GM21423 (cell line): ENCODE data around the gene EVC2.

Experiments
- ATAC-seq: cut with Tn5 transposase; IDR thresholded peaks from one replicate; pipeline ENCODE4 v1.9.1; 2021; ENCODE audit warnings: mild to moderate bottlenecking, moderate library complexity; ENCODE audit not compliant: unreplicated experiment

The EVC2 gene

DNA sequence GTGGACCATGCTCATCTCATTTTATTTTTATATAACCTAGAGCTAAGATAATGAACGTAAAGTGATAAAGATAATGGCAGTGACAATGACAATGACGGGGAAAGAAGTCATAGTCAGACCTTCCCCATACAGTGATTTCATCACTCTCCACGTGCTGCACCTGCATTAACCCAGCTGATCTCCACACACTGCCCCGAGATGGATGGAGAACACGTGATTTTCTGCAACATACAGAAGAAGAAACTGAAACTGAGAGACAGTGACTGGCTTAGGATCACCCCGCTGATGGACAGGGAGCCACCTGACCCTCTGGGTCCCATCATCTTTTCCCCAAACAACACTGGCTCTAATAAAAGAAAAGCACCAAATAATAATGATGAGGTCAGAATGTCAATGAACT is 22.0 kb downstream of the EVC2 start:
- ATAC-seq: no peak

DNA sequence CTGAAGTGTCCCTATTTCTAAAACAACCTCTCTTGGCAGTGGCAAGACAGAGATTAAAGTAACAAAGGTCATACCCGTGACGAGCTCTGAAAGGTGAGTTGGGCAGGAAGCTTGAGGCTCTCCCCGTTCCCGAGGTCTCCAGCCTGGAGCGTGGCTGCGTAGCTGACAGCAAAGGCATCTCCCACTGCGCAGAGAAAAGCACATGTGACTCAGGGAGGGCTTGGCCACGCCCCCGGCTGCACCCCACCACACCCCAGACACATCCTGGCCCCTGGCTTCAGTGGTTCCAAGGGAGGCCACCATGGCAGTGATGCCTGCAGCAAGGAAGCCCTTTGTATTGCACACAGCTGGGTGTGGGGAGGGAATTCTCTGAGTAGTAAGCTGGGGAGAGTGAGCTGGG is 23.1 kb downstream of the EVC2 start:
- no peak for ATAC-seq

DNA sequence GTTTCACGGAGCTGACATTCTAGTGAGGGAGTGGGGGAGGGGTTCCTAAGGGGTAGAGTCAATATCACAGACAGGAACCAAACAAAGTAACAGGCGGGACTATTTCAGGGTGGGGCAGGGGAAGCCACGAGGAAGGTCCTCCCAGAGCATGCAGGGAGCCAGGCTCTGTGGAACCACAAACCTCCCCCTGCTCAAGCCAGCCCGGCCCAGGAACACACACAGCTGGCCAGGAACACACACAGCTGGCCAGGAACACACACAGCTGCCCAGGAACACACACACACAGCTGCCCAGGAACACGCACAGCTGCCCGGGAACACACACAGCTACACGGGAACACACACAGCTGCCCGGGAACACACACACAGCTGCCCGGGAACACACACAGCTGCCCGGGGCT is 24.8 kb downstream of the EVC2 start:
- ATAC-seq: no peak

DNA sequence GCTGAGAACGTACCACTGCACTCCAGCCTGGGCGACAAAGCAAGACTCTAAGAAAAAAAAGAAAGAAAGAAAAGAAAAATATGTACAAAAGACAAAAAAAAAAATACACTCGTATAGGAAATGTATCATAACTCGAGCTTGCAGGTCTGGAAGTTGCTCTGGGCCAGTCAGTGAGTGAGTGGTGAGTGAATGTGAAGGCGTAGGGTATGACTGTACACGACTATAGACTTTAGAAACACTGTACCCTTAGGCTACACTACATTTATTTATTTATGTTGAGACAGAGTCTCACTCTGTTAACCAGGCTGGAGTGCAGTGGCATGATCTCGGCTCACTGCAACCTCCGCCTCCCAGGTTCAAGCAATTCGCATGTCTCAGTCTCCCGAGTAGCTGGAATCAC is 29.4 kb downstream of the EVC2 start:
- no peak for ATAC-seq

DNA sequence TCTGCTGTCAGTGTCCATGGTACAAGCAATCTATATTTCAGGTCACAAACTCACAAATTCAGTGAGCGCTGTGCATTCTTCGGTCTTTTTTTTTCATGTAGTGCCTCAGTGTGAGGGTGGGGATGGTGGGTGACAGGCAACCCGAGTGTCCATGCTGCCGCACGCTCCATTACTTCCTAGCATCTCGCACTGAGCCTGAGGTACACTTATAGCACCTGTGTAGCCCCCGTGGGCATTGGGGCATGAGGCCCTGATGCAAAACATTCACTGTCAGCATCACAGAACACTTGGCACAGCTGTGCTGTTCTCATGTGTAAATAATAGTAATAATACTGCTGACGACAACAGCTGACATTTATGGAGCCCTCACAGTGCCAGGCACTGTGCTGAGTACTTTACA is 31.6 kb downstream of the EVC2 start:
- ATAC-seq: no peak

DNA sequence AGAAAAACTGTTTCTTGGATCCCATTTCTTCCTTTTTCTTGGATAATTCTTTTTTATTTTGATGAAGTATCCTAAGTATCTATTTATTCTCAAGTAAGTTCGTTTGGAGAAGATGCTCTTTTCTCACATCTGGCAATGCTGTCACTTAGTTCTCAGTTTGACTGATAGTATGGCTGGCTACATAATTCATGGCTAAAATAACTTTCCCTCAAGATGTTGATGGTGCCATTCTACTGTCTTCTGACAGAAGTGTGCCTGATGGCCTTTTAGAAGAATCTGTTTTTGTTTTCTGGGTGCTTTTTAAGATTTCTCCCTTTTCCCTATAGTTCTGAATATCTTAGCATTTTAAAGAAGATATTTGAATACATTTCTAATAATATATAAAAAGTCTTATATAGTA is 41.6 kb downstream of the EVC2 start:
- no peak for ATAC-seq

DNA sequence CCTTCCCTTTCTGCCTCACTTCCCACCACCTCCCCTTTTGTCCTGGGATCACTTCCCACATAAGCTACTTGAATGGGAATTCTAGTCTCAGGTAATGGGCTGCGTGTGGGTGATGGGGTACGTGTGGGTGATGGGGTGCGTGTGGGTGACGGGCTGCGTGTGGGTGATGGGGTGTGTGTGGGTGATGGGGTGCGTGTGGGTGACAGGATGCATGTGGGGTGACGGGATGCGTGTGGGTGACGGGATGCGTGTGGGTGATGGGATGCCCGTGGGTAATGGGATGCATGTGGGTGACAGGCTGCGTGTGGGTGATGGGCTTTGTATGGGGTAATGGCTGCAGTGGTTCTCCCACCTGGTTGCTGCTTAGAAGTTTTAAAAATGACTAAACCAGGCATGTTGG is 43.6 kb downstream of the EVC2 start:
- ATAC-seq: no peak

DNA sequence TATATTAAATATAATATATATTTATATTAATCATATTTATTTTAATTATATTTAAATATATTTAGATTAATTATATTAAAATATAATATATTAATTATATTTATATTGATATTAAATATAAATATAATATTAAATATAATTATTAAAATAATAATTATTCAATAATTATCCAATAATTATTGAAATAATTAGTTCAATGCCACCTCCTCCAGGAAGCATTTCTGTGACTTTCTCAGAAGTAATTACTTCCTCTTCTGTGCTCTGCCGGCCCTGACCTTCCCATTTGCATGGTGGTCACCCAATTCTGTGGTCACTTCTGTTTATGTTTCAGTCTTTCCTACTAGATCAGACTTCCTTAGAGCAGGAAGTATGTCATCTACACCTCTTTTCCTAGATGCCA is 45.8 kb downstream of the EVC2 start:
- no peak for ATAC-seq

DNA sequence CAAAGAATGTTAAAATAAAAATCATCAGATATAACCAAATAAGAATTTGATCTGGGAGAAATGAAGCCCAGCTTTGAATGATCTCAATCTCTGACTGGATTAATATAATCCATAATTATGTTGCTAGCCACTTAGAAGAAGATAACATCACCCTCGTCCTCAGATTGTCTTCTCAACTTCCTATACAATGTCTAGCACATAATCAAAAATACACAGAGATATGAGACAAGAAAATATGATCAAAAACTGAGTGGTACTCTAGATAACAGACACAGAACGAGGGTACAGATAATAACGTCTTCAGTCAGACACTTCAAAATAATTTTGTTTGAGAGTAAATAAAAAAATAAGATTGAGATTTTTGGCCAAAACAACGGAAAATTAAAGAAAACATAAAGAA is 47.1 kb downstream of the EVC2 start:
- ATAC-seq: no peak

DNA sequence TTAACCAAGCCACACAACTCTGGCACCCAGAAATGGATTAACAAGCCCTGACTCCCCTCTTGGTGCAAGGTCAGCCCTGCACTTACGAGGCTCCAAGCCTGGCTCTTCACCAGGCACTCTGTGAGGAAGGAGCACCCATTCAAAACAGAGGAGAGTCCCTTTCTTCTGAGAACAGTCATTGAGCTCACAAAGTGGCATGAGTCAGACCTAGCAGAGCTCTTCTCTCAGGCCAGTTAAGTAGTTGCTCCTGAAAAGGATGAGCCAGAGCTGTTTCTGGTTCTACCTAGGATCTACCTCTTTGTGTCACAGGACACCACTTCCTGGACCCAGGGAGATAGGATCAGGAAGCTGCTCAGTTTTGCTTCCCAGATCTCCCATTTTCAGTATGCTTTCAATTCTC is 48.2 kb downstream of the EVC2 start:
- ATAC-seq: no peak

DNA sequence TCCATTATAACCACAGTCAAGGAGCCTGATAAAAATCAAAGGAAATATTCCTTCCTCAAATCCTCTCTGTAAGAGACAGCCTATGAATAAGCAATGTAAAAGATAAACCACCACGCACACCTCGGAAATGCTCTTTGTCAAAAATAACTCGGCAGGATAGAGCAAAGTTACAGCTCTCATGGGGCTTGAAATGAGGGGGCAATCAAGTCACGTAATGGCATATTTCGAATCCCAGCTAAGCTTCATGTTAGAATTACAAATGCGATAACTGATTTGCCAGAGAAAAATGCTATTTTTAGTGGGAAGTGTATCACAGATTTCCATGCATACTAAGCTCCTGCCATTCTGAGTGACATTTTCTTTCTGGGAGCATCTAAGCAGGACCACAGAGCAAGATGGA is 49.4 kb downstream of the EVC2 start:
- no peak for ATAC-seq

DNA sequence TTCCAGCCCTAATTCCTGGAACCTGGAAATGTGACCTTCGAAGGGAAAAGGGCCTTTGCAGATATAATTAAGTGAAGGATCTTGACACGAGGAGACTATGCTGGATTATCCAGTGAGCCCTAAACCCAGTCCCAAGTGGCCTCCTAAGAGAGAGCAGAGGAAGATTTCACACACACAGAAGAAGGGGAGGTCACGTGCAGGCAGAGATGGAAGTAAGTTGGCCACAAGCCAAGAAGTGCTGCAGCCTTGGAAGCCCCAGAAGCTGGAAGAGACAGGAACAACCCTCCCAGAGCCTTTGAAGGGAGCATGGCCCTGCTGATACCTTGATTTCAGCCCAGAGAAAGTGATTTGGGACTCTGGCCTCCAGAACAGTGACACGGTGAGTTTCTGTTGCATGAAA is 51.9 kb downstream of the EVC2 start:
- ATAC-seq: no peak

DNA sequence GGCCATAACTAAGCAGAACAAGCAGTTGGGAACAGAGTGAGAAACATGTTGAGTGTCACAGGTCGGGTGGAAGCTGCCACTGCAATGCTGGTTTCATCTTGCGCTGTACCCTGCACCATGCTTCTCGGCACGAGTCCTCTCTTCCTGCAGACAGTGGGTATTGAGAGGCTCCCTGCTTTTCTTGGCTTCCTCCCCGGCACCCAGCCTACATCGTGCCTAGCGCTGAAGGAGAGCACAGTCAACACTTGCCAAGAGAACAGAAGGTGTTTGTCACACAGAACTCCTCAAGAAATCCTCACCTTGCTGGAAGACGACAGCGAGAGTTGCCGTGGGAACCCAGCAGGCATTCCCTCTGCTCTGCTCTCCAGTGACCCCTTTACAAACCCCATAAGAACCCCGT is 53.6 kb downstream of the EVC2 start:
- no peak for ATAC-seq

DNA sequence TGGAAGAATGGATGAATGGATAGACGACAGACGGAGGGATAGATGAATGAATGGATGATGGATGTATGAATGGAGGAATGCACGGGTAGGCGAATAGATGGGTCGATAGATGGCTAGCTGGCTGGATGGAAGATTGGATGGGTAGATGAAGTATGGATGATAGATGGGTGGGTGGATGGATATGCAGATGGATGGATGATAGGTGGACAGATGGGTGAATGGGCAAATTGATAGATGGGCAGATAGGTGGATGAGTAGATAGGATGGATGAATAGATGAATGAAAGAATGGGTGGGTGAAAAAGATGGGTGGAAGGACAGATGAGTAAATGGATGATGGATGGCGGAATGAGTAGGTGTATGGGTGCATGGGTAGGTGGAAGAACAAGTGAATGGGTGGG is 57.3 kb downstream of the EVC2 start:
- ATAC-seq: no peak

DNA sequence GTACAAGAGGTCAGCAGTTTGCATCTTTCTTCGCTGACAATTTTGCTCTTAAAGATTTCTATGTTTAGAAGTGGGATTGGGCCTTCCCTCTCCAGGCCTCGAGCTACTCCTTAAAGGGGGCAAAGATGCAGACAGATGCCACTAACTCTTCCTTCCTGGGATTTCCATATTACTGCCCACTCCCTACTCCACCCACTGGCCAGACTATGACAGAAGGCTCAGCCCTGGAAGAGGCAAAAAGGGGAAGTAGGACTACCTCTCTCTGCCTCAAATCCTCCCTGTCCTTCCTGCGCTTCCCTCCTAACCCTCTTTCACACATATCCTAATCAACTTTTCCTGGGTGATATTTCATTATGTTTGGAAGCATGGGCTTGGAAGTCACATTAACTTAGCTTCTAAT is 58.3 kb downstream of the EVC2 start:
- no peak for ATAC-seq

DNA sequence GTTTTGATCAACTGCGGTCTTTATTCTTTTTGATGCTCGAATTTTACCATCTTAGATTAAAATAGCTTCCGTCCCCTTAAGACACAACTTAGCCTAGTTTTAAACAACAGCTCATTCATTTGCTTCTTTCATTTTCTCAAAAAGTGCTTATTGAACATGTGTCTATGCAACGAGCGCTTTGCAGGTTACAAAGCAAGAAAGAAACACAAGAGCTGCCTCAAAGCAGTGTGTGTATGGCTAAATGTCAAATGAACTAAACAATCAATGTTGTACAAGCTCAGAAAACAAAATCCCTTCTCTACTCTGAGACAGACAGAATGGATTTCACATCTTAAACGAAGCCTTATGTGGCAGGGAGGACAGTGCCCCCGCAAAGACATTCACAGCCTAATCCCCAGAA is 61.0 kb downstream of the EVC2 start:
- no peak for ATAC-seq

DNA sequence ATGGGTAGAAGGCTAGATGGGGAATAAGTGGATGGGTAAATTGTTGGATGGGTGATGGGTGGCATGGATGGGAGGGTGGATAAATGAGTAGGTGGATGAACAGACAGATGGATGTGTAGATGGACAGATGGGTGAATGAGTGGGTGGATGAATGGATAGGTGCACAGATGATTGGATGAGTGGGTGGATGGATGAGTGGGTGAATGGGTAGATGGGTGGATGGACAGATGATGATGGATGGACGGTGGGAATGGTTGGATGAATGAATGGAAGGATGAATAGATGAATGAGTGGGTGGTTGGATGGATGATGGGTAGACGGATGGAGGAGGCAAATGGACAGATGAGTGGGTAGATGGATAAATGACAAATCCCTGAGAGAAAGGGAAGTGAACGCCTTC is 68.3 kb downstream of the EVC2 start:
- no peak for ATAC-seq

DNA sequence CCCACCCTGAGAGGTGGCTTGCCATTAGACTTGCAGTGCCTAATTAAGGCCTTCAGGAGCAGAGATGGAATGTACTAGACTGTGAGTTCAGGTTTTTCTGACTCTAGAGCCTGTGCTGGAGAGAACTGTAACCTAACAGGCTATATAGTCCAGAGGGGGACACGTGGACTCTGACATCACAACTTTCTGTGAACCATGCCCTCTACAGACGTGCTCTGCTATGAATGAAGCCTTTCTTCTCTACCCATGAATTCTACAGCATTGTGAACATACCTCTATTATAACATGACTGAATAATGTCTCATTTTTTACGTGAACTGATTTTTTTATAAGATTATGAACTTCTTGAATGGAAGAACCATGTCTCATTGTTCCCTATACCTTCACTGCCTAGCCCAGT is 68.8 kb downstream of the EVC2 start:
- ATAC-seq: no peak

DNA sequence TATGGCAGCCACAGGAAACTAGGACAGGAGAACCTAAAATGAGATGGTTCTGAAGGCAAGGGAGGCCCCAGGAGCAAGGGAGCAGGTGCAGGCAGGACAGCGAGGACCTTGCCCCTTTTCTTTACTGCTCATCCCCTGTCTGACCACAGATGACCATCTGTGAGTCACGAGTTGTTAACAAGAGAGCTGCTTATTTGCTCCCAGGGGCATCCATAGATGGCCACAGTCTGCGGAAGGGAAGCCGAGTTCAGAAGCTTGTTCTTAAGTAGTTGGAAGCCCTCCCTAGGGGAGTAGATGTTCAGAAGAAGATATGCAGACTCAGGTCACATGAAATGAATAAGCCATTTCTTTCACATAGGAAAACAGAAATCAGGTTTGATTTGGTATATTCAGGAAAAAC is 69.4 kb downstream of the EVC2 start:
- ATAC-seq: no peak

DNA sequence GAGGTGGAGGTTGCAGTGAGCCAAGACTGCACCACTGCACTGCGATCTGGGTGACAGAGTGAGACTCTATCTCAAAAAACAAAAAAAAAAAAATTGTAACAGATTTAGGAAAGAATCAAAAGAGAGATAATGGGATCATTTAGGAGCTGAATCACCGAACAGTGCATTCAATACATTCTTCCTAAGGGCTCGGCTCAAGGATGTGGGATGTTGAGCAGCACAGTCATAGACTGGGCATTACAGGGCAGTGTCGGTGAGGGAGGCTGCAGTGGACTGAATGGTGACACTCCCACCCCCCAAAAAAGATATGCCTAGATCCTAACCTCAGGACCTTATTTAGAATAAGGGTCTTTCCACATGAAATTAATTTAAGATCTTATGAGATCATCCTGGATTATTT is 70.0 kb downstream of the EVC2 start:
- no peak for ATAC-seq

DNA sequence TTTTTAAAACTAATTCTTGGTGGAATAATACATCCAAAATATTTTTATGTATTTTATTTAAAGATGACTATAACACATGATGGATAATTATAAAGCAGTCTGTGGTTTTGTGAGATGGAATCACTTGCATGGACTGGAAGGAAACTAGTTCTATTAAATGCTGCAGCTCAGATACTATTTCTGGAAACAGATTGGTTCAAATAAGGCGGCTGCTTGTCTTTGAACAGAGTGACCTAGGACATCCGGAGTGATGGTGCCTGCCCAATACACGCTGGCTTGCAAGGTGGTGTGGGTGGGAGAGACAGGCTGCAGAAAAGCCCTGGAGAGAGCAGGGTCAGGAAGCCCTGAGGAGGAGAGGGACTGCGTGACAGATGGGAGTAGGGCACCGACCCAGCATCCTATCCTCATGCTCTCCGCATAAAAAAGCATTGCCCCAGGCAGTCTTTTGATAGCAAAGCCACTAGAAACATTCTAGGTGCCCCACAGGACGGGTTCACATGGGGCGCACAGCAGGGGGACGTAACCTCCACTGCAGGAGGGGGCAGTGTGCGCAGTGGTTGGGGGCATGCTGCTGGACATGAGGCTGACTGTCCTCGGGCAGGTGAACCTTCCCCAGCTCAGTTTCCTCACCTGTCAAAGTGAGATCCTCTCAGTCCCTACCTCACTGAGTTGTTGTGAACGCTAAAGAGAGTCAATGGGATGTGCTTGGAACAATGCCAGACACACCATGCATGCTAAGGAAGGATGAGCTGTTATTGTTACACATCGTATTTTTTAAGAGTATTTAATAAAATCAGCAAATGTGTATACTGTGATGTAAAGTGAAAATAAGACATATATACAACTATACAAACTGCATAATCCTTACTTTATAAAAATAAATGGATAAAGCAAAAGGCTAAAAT is 71.3 kb downstream of the EVC2 start:
- no peak for ATAC-seq

DNA sequence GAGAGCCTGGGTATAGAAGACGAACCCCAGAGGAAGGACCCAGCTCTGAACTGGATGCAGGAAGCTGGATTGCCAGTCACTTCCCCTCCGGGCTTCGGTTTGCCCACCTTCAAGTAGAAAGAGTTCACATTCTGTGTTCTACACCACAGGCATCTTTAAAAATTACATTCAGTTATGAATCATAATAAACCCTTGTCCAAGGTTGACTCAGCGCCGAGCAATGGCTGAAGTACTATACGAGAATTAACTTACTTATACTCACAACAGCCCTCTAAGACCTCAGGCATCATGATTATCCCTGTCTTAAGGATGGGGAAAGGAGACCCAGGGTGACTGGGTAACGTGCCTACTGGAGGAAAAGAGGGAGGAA is 72.5 kb downstream of the EVC2 start:
- ATAC-seq: no peak

DNA sequence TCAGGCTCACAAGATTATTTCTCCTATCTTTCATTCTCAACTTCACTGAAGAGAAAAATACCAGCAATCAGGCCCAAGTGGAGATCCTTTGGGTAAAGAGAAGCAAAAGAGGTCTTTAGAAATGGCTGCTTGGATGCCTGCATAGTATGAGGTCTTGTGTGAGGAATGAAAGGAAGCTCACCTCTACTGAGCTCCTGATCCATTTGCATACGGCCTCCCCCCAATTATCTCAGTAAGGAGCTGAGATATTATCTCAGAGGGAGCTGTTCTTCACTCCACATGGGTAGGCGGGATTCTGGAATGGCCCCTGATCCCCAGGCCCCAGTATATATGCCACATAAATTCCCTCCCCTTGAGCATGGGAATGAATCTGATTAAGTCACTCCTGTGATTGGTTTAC is 75.8 kb downstream of the EVC2 start:
- ATAC-seq: no peak
